ENCODE results near the gene HUNK. TPM values are rescaled to one million over a fixed set of nuclear protein-coding genes. Genes with fewer than 3 reads are reported as not detected.
A peak's percentile ranks its signal among the peaks of the same experiment; 100 is the strongest.

Gene HUNK
- total RNA-seq, 2 experiments from 2014 or later, result 0.10 to 0.20 TPM

DNA sequence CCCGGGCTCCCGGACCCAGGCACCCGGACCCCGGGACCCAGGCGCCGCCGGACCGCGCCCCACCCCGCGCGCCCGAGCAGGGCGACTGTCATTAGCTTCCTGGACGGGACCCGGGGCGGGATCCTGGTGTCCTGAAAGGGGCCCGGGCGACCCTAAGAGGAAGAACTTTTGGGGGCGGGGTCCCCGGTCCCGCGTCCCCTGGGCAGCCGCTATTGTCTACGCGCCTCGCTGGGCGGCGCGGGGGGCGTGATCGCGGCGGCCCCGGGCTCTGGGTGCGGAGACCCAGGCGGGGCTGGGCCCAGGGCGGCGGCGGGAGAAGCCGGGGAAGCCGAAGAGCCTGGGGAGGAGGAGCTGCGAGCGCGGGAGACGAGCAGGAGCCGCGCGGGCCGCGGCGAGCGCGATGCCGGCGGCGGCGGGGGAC, 465 bp downstream of the HUNK start:
- Mint-ChIP-seq H3K27me3 (ENCODE audit: low read depth) (peaks cover 56% of the 10 kb centered on the region), H3K9me3 (no peaks in the 10 kb centered on the region), H3K4me3 (no peak overlapping the region), H3K4me1 (ENCODE audit: low read depth) (peaks cover 5% of the 10 kb centered on the region), H3K36me3 (ENCODE audit: low read depth) (no peaks in the 10 kb centered on the region), H3K27ac (no peak overlapping the region)
- intact Hi-C loops (cut with micrococcal nuclease), result loop anchor here (2.0 to 10.0 kb wide), 2 partner anchors 86 to 218 kb away; partner anchors contain the start of gene SOD1
- CTCF ChIA-PET, result interaction anchor here (1.2 kb wide), 1 partner anchor 34 kb away, joined by 3 read pairs; no protein-coding TSS in a partner anchor
- DNase-seq, result no peak

- H3K9me3 Mint-ChIP-seq, result no peaks in the 10 kb centered on the region
- no peak overlapping the region for H3K27ac Mint-ChIP-seq
- H3K4me1 Mint-ChIP-seq (ENCODE audit: low read depth), result peaks cover 5% of the 10 kb centered on the region
- intact Hi-C loops (cut with micrococcal nuclease), result loop anchor here (2.0 to 10.0 kb wide), 2 partner anchors 87 to 219 kb away; partner anchors contain the start of gene SOD1
- peak; percentile 45 for DNase-seq
- H3K27me3 Mint-ChIP-seq (ENCODE audit: low read depth), result peaks cover 52% of the 10 kb centered on the region
- CTCF ChIA-PET, result interaction anchor here (1.0 to 1.3 kb wide), 4 partner anchors 16 to 88 kb away, joined by 3 to 6 read pairs (median 4); no protein-coding TSS in a partner anchor
- no peaks in the 10 kb centered on the region for H3K36me3 Mint-ChIP-seq (ENCODE audit: low read depth)
- peak overlapping the region; percentile 36 for H3K4me3 Mint-ChIP-seq
Observed at GRCh38 chr21:31873696-31874599, 1.1 kb downstream of the HUNK start.

- H3K4me3 Mint-ChIP-seq, result no peak overlapping the region
- peaks cover 50% of the 10 kb centered on the region for H3K27me3 Mint-ChIP-seq (ENCODE audit: low read depth)
- intact Hi-C loops (cut with micrococcal nuclease), result loop anchor here (10.0 kb wide), 1 partner anchor 220 kb away; the partner anchor contains the start of gene SOD1
- CTCF ChIA-PET, result interaction anchor here (1.0 to 1.4 kb wide), 4 partner anchors 9 to 89 kb away, joined by 4 to 6 read pairs (median 4); no protein-coding TSS in a partner anchor
- H3K9me3 Mint-ChIP-seq, result no peaks in the 10 kb centered on the region
- no peaks in the 10 kb centered on the region for H3K36me3 Mint-ChIP-seq (ENCODE audit: low read depth)
- peaks cover 5% of the 10 kb centered on the region for H3K4me1 Mint-ChIP-seq (ENCODE audit: low read depth)
- no peak overlapping the region for H3K27ac Mint-ChIP-seq
- DNase-seq, result no peak
Observed at GRCh38 chr21:31874812-31875212, 2.0 kb downstream of the HUNK start.

DNA sequence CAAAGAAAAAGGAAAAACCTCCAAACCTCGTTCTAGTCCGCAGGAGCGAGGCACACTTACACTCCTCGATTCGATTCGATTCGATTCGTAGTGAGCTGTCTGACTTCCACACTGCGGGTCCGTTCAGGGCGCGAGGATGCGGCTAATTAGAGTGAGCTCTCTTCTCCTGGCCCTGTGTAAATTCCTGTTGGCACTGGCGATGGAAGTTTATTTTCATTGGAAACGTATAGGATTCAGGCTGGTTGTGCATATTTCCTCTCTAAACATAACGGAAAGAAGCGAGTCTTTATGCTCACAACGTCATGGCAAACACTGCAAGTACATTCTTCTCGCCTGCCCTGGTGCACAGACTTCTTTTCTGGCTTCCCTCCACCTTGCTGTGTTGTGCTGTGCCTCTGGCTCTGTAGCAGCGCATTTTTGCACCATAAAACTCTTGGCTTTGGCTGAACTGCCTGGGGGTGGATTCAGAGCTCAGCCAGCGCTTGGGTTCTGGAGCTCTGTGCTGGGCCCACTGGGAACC, 2.7 kb downstream of the HUNK start:
- intact Hi-C loops (cut with micrococcal nuclease), result loop anchor here (10.0 kb wide), 1 partner anchor 221 kb away; the partner anchor contains the start of gene SOD1
- DNase-seq, result no peak
- Mint-ChIP-seq H3K27ac (no peak overlapping the region), H3K4me1 (ENCODE audit: low read depth) (peaks cover 5% of the 10 kb centered on the region), H3K4me3 (no peak overlapping the region), H3K9me3 (no peaks in the 10 kb centered on the region), H3K27me3 (ENCODE audit: low read depth) (peaks cover 48% of the 10 kb centered on the region), H3K36me3 (ENCODE audit: low read depth) (no peaks in the 10 kb centered on the region)
- CTCF ChIA-PET, result interaction anchor here (1.2 to 1.4 kb wide), 2 partner anchors 10 to 89 kb away, joined by 4 to 5 read pairs; no protein-coding TSS in a partner anchor

- CTCF ChIA-PET, result interaction anchor here (0.6 kb wide), 2 partner anchors 87 to 675 kb away, joined by 4 read pairs; no protein-coding TSS in a partner anchor
- Mint-ChIP-seq H3K36me3 (ENCODE audit: low read depth) (no peaks in the 10 kb centered on the region), H3K27ac (no peak overlapping the region), H3K27me3 (ENCODE audit: low read depth) (peaks cover 35% of the 10 kb centered on the region), H3K9me3 (no peaks in the 10 kb centered on the region), H3K4me3 (no peak overlapping the region), H3K4me1 (ENCODE audit: low read depth) (peaks cover under 1% of the 10 kb centered on the region)
- DNase-seq, result no peak
- intact Hi-C loops (cut with micrococcal nuclease), result loop anchor here (10.0 kb wide), 1 partner anchor 223 kb away; the partner anchor contains the start of gene SOD1
Observed at GRCh38 chr21:31877463-31877957, 4.7 kb downstream of the HUNK start.

DNA sequence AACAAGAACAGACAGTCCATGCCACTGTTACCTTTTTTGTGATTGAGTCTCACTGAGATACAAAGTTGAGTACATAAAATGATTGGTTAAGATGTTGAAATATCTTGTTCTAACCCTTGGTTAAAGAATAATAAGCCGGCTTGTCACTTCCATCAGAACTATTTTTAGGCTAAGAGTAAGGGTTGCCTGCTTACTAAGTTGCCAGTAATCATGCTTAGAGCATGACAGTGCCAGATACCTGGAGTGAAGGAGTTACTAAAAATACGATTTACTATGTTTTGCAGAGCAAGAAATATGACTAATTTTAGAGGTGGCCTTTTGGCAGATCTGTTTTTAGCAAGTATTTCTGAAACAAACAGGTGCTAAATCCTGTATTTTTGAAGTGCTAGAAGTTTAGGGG, 6.0 kb downstream of the HUNK start:
- H3K27me3 Mint-ChIP-seq (ENCODE audit: low read depth), result peaks cover 34% of the 10 kb centered on the region
- DNase-seq, result no peak
- no peaks in the 10 kb centered on the region for H3K9me3 Mint-ChIP-seq
- no peak overlapping the region for H3K27ac Mint-ChIP-seq
- intact Hi-C loops (cut with micrococcal nuclease), result loop anchor here (10.0 kb wide), 1 partner anchor 224 kb away; the partner anchor contains the start of gene SOD1
- no peaks in the 10 kb centered on the region for H3K36me3 Mint-ChIP-seq (ENCODE audit: low read depth)
- no peaks in the 10 kb centered on the region for H3K4me1 Mint-ChIP-seq (ENCODE audit: low read depth)
- CTCF ChIA-PET, result interaction anchor here (1.3 kb wide), 1 partner anchor 11 kb away, joined by 4 read pairs; no protein-coding TSS in a partner anchor
- H3K4me3 Mint-ChIP-seq, result no peak overlapping the region

DNA sequence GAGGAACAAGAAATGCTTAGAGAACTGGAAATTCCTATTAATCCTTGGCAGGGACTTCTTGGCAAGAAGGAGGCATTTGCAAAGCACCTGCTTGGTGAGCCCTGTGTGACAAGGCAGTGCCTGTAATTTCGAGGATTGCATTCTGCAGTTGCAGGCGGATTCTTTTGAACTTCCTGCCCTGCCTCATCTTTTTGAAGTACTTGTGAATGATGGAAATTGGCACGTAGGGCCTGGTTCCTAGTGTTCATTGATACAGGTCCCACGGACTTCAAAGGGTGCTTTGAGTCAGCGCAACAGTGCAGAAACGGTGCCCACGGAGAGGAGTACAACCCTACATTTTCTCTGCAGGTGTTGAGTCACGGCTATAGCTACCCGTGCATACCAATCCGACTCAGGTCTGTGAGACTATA, 6.4 kb downstream of the HUNK start:
- no peak overlapping the region for H3K27ac Mint-ChIP-seq
- H3K27me3 Mint-ChIP-seq (ENCODE audit: low read depth), result peaks cover 34% of the 10 kb centered on the region
- H3K4me3 Mint-ChIP-seq, result no peak overlapping the region
- H3K9me3 Mint-ChIP-seq, result no peaks in the 10 kb centered on the region
- DNase-seq, result no peak
- no peaks in the 10 kb centered on the region for H3K4me1 Mint-ChIP-seq (ENCODE audit: low read depth)
- CTCF ChIA-PET, result interaction anchor here (1.1 to 1.3 kb wide), 2 partner anchors 12 to 13 kb away, joined by 3 to 4 read pairs; no protein-coding TSS in a partner anchor
- no peaks in the 10 kb centered on the region for H3K36me3 Mint-ChIP-seq (ENCODE audit: low read depth)
- intact Hi-C loops (cut with micrococcal nuclease), result loop anchor here (10.0 kb wide), 1 partner anchor 224 kb away; the partner anchor contains the start of gene SOD1

GRCh38 chr21:31879911-31880310, 7.1 kb downstream of the HUNK start:
- no peaks in the 10 kb centered on the region for H3K4me1 Mint-ChIP-seq (ENCODE audit: low read depth)
- intact Hi-C loops (cut with micrococcal nuclease), result loop anchor here (10.0 kb wide), 1 partner anchor 225 kb away; the partner anchor contains the start of gene SOD1
- CTCF ChIA-PET, result interaction anchor here (1.1 to 1.3 kb wide), 2 partner anchors 12 to 13 kb away, joined by 3 to 4 read pairs; no protein-coding TSS in a partner anchor

DNA sequence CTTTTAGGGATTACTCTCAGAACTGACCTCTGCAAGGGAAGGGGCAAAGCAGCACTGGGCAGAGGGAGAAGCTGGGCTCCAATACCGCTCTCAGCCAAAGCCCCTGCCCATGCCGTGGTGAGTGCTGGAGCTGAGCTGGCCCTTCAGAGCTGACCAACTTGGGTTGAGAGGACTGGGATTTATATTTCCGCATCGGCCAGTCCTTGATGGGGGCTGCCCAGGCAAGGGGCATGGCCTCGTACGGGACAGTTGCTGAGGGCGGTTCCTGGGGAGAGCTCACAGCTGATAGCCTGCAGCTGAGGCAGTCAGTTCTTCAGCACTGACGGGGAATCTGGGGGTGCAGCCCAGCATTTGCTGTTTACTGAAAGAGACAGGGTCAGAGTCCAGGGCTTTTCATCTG, 8.0 kb downstream of the HUNK start:
- Mint-ChIP-seq H3K9me3 (no peaks in the 10 kb centered on the region), H3K4me1 (ENCODE audit: low read depth) (no peaks in the 10 kb centered on the region), H3K27me3 (ENCODE audit: low read depth) (peaks cover 24% of the 10 kb centered on the region), H3K4me3 (no peak overlapping the region), H3K36me3 (ENCODE audit: low read depth) (no peaks in the 10 kb centered on the region), H3K27ac (no peak overlapping the region)
- CTCF ChIA-PET, result no interaction called here
- no peak for DNase-seq
- intact Hi-C loops (cut with micrococcal nuclease), result no loop called here

More at GRCh38 chr21:31879911-31880310, 7.1 kb downstream of the HUNK start:
- H3K36me3 Mint-ChIP-seq (ENCODE audit: low read depth), result no peaks in the 10 kb centered on the region
- no peak overlapping the region for H3K4me3 Mint-ChIP-seq
- H3K9me3 Mint-ChIP-seq, result no peaks in the 10 kb centered on the region
- no peak overlapping the region for H3K27ac Mint-ChIP-seq
- no peak for DNase-seq
- H3K27me3 Mint-ChIP-seq (ENCODE audit: low read depth), result peaks cover 29% of the 10 kb centered on the region

- intact Hi-C loops (cut with micrococcal nuclease), result no loop called here
- Mint-ChIP-seq H3K27ac (no peak overlapping the region), H3K4me3 (no peak overlapping the region), H3K4me1 (ENCODE audit: low read depth) (no peaks in the 10 kb centered on the region), H3K36me3 (ENCODE audit: low read depth) (no peaks in the 10 kb centered on the region), H3K27me3 (ENCODE audit: low read depth) (peaks cover 11% of the 10 kb centered on the region), H3K9me3 (no peaks in the 10 kb centered on the region)
- DNase-seq, result no peak
- CTCF ChIA-PET, result no interaction called here
Observed at GRCh38 chr21:31882711-31883110, 9.9 kb downstream of the HUNK start.

- intact Hi-C loops (cut with micrococcal nuclease), result no loop called here
- no peaks in the 10 kb centered on the region for H3K4me1 Mint-ChIP-seq (ENCODE audit: low read depth)
- CTCF ChIA-PET, result no interaction called here
- no peaks in the 10 kb centered on the region for H3K9me3 Mint-ChIP-seq
- no peak overlapping the region for H3K4me3 Mint-ChIP-seq
- peaks cover 7% of the 10 kb centered on the region for H3K27me3 Mint-ChIP-seq (ENCODE audit: low read depth)
- H3K36me3 Mint-ChIP-seq (ENCODE audit: low read depth), result no peaks in the 10 kb centered on the region
- DNase-seq, result no peak
- no peak overlapping the region for H3K27ac Mint-ChIP-seq
Observed at GRCh38 chr21:31885146-31885545, 12.3 kb downstream of the HUNK start.

DNA sequence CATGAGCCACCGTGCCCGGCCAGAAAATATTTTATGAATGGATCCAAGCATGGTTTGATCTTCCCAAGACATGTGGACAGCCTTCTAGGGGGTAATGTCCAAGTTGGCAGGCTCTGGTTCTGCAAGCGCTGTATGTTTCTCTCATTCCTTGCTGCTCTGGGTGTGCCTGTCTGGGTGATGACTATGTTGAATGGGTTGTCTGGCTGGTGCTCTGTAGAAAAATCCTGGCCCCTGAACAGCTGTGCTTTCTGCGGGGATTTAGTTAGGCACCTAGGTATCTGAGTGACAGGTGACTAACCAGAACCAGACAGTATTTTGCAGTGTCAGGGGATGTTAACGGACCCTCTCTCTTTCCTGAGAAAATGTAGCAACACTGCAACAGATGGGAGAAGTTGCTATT, 14.1 kb downstream of the HUNK start:
- H3K4me1 Mint-ChIP-seq (ENCODE audit: low read depth), result no peaks in the 10 kb centered on the region
- no peaks in the 10 kb centered on the region for H3K9me3 Mint-ChIP-seq
- H3K36me3 Mint-ChIP-seq (ENCODE audit: low read depth), result no peaks in the 10 kb centered on the region
- intact Hi-C loops (cut with micrococcal nuclease), result no loop called here
- H3K27ac Mint-ChIP-seq, result no peak overlapping the region
- H3K27me3 Mint-ChIP-seq (ENCODE audit: low read depth), result peaks cover 3% of the 10 kb centered on the region
- CTCF ChIA-PET, result no interaction called here
- no peak for DNase-seq
- no peak overlapping the region for H3K4me3 Mint-ChIP-seq
